GM12878 (cell line): ENCODE measurements around the gene TELO2. TPM values are rescaled to one million over a fixed set of nuclear protein-coding genes. Genes with fewer than 3 reads are reported as not detected.

Experiments
- ATAC-seq: fragments of 200-7000 bp; cut with Tn5 transposase; 3 replicates; pipeline ENCODE4 v1.9.1; 2020; ENCODE audit warnings: mild to moderate bottlenecking, moderate library complexity
- BruUV-seq: library from RNA; stranded (reverse); fragments of 400-500 nt; replicated peaks from 2 replicates; lab custom pipeline; 2021; lab: Mats Ljungman, UMichigan
- CTCF ChIA-PET: fragments of 300-600 bp; sonication (Branson Sonifier 250); formaldehyde crosslinking; extraction: SDS; loops from one replicate; lab custom pipeline; 2021; ENCODE audit warnings: inconsistent platforms; lab: Yijun Ruan, JAX
- POLR2A ChIA-PET: fragments of 350-600 bp; formaldehyde crosslinking; extraction: SDS; loops from one replicate; lab custom pipeline; 2021; ENCODE audit warnings: inconsistent platforms; lab: Charles Lee
- RAD21 ChIA-PET: fragments of 300-600 bp; sonication (Branson Sonifier 250); formaldehyde crosslinking; loops from one replicate; lab custom pipeline; 2023; ENCODE audit warnings: antibody characterized with exemption; ENCODE audit not compliant: unreplicated experiment; lab: Charles Lee
- SMC1A ChIA-PET: fragments of 300-600 bp; sonication (Branson Sonifier 250); formaldehyde crosslinking; loops from one replicate; lab custom pipeline; 2023; ENCODE audit not compliant: unreplicated experiment, uncharacterized antibody; lab: Charles Lee
- DNase-seq: peaks from one replicate; pipeline ENCODE4 v3.0.0-alpha.2; 2011; ENCODE audit warnings: low read depth, low spot score
- FAIRE-seq: peaks from 3 replicates; lab custom pipeline; 2011; peaks lifted over from hg19 to GRCh38; lab: Jason Lieb, UNC
- H2AFZ ChIP-seq: 2 replicates; pipeline ENCODE4 v1.6.0; 2011; ENCODE audit warnings: low read depth, low read length, control low read depth; ENCODE audit not compliant: control insufficient read depth
- H3K27ac ChIP-seq: 2 replicates; pipeline ENCODE4 v1.5.1; 2011; ENCODE audit warnings: control low read depth; ENCODE audit not compliant: control insufficient read depth, insufficient read depth
- H3K27me3 ChIP-seq, 2 experiments: replicated peaks in 1 of 2; 2 replicates each; pipeline versions ENCODE4 v1.6.0 to v1.6.1; 2011; ENCODE audit warnings: low read length in 1 of 2; ENCODE audit not compliant: control insufficient read depth in 2 of 2, insufficient read depth in 2 of 2
- H3K36me3 ChIP-seq, 2 experiments: 2 replicates each; pipeline ENCODE4 v1.5.1; 2011; ENCODE audit warnings: low read length in 1 of 2; ENCODE audit not compliant: control insufficient read depth in 2 of 2, insufficient read depth in 2 of 2
- H3K4me1 ChIP-seq: 2 replicates; pipeline ENCODE4 v1.6.1; 2011; ENCODE audit warnings: mild to moderate bottlenecking, low read length, moderate library complexity, mixed read lengths; ENCODE audit not compliant: control insufficient read depth, insufficient read depth
- H3K4me2 ChIP-seq: 2 replicates; pipeline ENCODE4 v1.6.0; 2011; ENCODE audit warnings: control low read depth; ENCODE audit not compliant: control insufficient read depth, insufficient read depth
- H3K4me3 ChIP-seq: fragments of 200-600 bp; sonication (generic); 2 replicates; pipeline ENCODE4 v1.5.1; 2016
- H3K79me2 ChIP-seq: 2 replicates; pipeline ENCODE4 v1.6.0; 2011; ENCODE audit warnings: low read length; ENCODE audit not compliant: control insufficient read depth, insufficient read depth
- H3K9ac ChIP-seq: 2 replicates; pipeline ENCODE4 v1.8.0; 2011; ENCODE audit warnings: low read length, control low read depth, mixed read lengths; ENCODE audit not compliant: control insufficient read depth, insufficient read depth
- H3K9me3 ChIP-seq: replicated peaks from 3 replicates; pipeline ENCODE4 v1.5.1; 2011; ENCODE audit warnings: mild to moderate bottlenecking, low read length; ENCODE audit not compliant: control insufficient read depth, insufficient read depth
- H4K20me1 ChIP-seq: 2 replicates; pipeline ENCODE4 v1.6.0; 2011; ENCODE audit not compliant: control insufficient read depth, insufficient read depth
- JUND ChIP-seq: IDR thresholded peaks from 2 replicates; pipeline ENCODE4 v1.6.1; 2012; ENCODE audit warnings: low read depth, mild to moderate bottlenecking, low read length, improper control_type of control experiment, moderate library complexity
- NRF1 ChIP-seq: conservative IDR thresholded peaks from 2 replicates; pipeline ENCODE4 v1.6.1; 2011; ENCODE audit warnings: mild to moderate bottlenecking, low read depth, low read length, improper control_type of control experiment
- POLR2A ChIP-seq: IDR thresholded peaks from 2 replicates; pipeline ENCODE4 v1.6.1; 2011; ENCODE audit warnings: low read depth, mild to moderate bottlenecking, low read length
- SPI1 ChIP-seq: IDR thresholded peaks from 2 replicates; pipeline ENCODE4 v1.6.1; 2011; ENCODE audit warnings: low read depth, mild to moderate bottlenecking, low read length, moderate library complexity, borderline replicate concordance; ENCODE audit not compliant: insufficient read depth
- WGBS: methylation state at CpG from one replicate; pipeline ENCODE4 v1.1.6; 2016; ENCODE audit warnings: low lambda C conversion rate; ENCODE audit not compliant: insufficient replicate concordance, insufficient coverage; ENCODE audit errors: missing lambda C conversion rate; 5-methylcytosine and 5-hydroxymethylcytosine counted together
- in situ Hi-C: fragments of 300-500 bp; cut with MboI; formaldehyde crosslinking; loops from 9 replicates; pipeline ENCODE4 v1.14.3; 2018; ENCODE audit warnings: mixed read lengths
- intact Hi-C: fragments of 100-400 bp; cut with micrococcal nuclease; formaldehyde crosslinking; loops from one replicate; pipeline ENCODE4 v1.14.2; 2022; ENCODE audit not compliant: unreplicated experiment
- polyA plus RNA-seq, 11 experiments: library from polyadenylated mRNA; depleted of rRNA in 4 of 11; unstranded in 6 of 11; stranded (reverse) in 5 of 11; fragments of >200 nt; fragmentation: Nextera tagmentation in 4 of 11; fragmentation: Illumina TruSeq in 1 of 11; extraction: Ambion mirVana in 4 of 11; extraction: Trizol in 1 of 11; gene quantifications; 1 replicate in 1 of 11; 2 replicates in 10 of 11; pipeline versions ENCODE4 v1.2.1 to v1.2.3, GENCODE V29; 2011 to 2016; ENCODE audit warnings: inconsistent platforms in 2 of 11, missing spikeins in 2 of 11, low read depth in 1 of 11
- total RNA-seq, 4 experiments: library from RNA; depleted of rRNA in 3 of 4; stranded (reverse); fragments of >200 nt in 3 of 4; fragmentation: Illumina TruSeq in 1 of 4; extraction: Trizol in 1 of 4; gene quantifications; 2 replicates each; pipeline versions ENCODE4 v1.2.1 to v1.2.3, GENCODE V29; 2013 to 2021
- TF ChIP-seq, protein P1 (sequence below): IDR thresholded peaks from 2 replicates; pipeline ENCODE4 v1.6.1; 2012; ENCODE audit warnings: low read length, inconsistent platforms
- TF ChIP-seq, protein P2 (sequence below): IDR thresholded peaks from 2 replicates; pipeline ENCODE4 v1.6.1; 2012; ENCODE audit warnings: low read depth, low read length, improper control_type of control experiment

TELO2 gene
- total and polyA plus RNA-seq, 10 of the 15 experiments (the other 5 are each of a cell fraction or from before 2014, with no cell fraction given) = 0.55 to 72.8 (median 18.6) TPM

DNA sequence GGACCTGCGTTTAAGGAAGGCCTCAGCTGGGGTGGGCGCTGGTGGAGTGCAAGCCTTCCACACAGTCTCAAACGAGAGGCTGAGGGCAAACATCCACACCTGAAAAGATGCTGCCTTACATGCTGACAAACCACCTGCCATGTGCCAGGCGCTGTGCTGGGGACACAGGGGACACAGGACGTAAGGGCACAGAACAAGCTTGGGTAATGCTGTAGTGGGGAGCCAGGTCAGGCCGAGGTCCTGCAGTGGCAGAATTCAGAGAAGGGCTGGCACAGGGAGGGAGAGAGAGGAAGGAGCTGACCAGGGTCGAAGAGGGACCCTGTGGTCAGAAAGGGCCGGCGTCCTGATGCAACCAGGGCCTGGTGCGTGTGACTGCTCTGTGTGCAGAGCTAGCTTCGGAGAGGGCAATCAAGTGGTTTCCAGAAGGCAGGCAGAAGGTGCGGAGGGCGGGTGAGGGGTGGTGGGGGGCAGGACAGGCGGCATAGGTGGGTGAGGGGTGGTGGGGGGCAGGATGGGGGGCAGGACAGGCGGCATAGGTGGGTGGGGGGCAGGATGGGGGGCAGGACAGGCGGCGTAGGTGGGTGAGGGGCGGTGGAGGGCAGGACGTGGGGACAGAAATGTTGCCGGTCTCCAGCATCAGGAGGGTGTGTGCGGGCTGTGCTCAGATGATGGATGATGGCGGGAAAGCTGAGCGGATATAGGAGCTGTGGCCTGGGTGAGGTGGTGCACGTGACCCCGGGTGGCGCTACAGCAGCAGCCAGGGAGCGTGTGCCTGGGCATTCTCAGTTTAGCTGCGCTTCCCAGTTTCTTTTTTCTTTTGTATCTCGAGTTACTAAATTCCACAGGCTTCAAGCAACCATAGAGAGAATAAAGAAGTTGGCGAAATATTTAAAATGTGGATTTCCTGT is 18.8 kb downstream of the TELO2 start:
- ChIA-PET POLR2A (no interaction called here), RAD21 (no interaction called here), SMC1A (no interaction called here), CTCF (no interaction called here)
- no peak overlapping the region for H3K27ac ChIP-seq
- FAIRE-seq = no peak
- ATAC-seq = no peak
- 90% methylated on average over 20 of the region's 30 CpGs for WGBS
- H3K79me2 ChIP-seq = no peaks in the 10 kb centered on the region
- H3K27me3 ChIP-seq = no peaks in the 10 kb centered on the region
- intact Hi-C loops = no loop called here
- H3K4me2 ChIP-seq = no peak overlapping the region
- in situ Hi-C loops = no loop called here
- no TSS peak for BruUV-seq
- no peak overlapping the region for H3K4me3 ChIP-seq
- TF ChIP-seq NRF1 = no peak
- peak; percentile 47; the same call in 1 of the 2 replicates for TF ChIP-seq POLR2A
- no peaks in the 10 kb centered on the region for H4K20me1 ChIP-seq
- no peaks in the 10 kb centered on the region; the same call in 2 of the 3 replicates for H3K9me3 ChIP-seq
- no peak overlapping the region for H3K9ac ChIP-seq
- no peaks in the 10 kb centered on the region for H3K36me3 ChIP-seq
- H2AFZ ChIP-seq = no peak overlapping the region
- no peaks in the 10 kb centered on the region for H3K4me1 ChIP-seq
- DNase-seq = no peak

DNA sequence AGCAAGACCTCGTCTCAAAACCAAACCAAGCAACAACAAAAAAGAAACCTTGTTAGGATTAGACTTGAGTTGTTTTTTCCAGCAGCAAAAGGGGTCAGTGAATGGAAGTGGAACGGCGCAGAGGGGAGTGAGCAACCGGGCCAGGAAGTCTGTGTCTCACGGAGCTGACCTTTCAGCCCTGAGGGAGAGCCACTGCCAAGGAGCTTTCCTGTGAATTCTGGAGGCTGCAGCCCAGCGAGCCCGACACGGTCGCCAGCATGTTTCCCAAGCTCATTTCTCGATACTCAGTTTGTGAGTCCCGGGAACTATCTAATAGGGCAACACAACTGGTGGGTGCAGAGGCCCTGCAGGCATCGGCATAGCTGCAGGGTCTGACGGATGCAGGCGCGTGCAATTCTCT is 19.6 kb downstream of the TELO2 start:
- DNase-seq (no peak), ATAC-seq (no peak), FAIRE-seq (no peak)
- CTCF ChIA-PET = no interaction called here
- RAD21 ChIA-PET = no interaction called here
- BruUV-seq = no TSS peak
- no peak overlapping the region for H3K4me3 ChIP-seq
- H3K4me1 ChIP-seq = no peaks in the 10 kb centered on the region
- no peaks in the 10 kb centered on the region for H3K27me3 ChIP-seq
- H3K79me2 ChIP-seq = no peaks in the 10 kb centered on the region
- SMC1A ChIA-PET = no interaction called here
- TF ChIP-seq, protein P1, sequence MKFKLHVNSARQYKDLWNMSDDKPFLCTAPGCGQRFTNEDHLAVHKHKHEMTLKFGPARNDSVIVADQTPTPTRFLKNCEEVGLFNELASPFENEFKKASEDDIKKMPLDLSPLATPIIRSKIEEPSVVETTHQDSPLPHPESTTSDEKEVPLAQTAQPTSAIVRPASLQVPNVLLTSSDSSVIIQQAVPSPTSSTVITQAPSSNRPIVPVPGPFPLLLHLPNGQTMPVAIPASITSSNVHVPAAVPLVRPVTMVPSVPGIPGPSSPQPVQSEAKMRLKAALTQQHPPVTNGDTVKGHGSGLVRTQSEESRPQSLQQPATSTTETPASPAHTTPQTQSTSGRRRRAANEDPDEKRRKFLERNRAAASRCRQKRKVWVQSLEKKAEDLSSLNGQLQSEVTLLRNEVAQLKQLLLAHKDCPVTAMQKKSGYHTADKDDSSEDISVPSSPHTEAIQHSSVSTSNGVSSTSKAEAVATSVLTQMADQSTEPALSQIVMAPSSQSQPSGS = no peak
- TF ChIP-seq, protein P2, sequence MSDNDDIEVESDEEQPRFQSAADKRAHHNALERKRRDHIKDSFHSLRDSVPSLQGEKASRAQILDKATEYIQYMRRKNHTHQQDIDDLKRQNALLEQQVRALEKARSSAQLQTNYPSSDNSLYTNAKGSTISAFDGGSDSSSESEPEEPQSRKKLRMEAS = no peak
- TF ChIP-seq JUND (no peak), POLR2A (0 out of 2 replicates have a peak, but pooled peaks have one; percentile 28), SPI1 (no peak)
- POLR2A ChIA-PET = no interaction called here
- H3K36me3 ChIP-seq = no peaks in the 10 kb centered on the region
- H3K9me3 ChIP-seq = no peaks in the 10 kb centered on the region; the same call in 2 of the 3 replicates
- H3K9ac ChIP-seq = no peak overlapping the region
- no peak overlapping the region for H3K27ac ChIP-seq
- WGBS = 95% methylated on average over 15 of the region's 15 CpGs
- H2AFZ ChIP-seq = no peak overlapping the region
- in situ Hi-C loops (no loop called here), intact Hi-C loops (no loop called here)
- H3K4me2 ChIP-seq = no peak overlapping the region
- no peaks in the 10 kb centered on the region for H4K20me1 ChIP-seq
